ENCODE results near the gene DAPK2.
"Not testable (repeated sequence)": the region's sequence is repeated elsewhere in the genome, so short reads cannot be mapped to it uniquely, and the experiment has no call there.

The DAPK2 gene

DNA sequence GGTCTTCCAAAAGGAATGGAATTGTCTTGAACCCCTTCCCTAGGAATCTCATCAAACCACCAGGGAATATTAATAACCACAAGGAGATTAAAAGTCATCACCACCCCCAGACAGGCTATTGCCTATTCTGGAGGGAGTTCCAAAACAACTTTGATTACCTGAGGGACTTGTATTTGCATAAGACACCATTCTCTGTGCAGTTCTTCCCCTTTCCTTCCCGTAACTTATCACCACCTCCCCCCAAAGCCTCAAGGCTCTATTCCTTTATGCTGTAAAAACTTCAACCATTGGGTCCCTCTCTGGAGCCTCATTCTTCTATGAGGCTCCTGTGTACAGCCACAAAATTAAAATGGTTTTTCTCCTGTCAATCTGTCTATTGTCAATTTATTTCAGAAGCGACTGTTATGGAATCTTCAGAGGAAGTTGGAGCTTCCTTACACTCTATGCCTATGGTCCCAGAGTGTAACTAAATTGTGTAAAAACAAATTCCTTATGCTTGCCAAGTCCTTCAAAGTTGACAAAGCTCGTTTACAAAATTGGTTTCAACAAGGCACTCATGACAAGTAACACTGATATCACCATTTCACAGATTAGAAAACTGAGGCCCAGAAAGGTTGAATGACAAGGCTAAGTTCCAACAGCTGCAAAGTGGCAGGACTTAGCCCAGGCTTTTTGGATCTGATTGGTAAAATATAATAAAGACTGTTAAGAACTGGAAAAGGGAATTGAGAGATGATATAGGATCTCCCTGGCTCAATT lies 144.2 kb downstream of the DAPK2 start:
- no peak overlapping the region for H3K4me3 ChIP-seq (ENCODE audit: control insufficient read depth, low read depth, low read length)
- DNase-seq (ENCODE audit: low read depth), result no peak
- TF ChIP-seq CTCF (IDR thresholded peaks at IDR 0.05; ENCODE audit: control insufficient read depth, insufficient read depth, low read depth, low read length, missing control alignments), result no peak

GRCh38 chr15:63900306-63900705 lies 146.0 kb downstream of the DAPK2 start:
- H3K4me3 ChIP-seq (ENCODE audit: control insufficient read depth, low read depth, low read length), result no peak overlapping the region

GRCh38 chr15:63899606-63900005 lies 146.7 kb downstream of the DAPK2 start:
- not testable (repeated sequence) for DNase-seq (ENCODE audit: low read depth)

More at GRCh38 chr15:63900306-63900705, 146.0 kb downstream of the DAPK2 start:
- TF ChIP-seq CTCF (IDR thresholded peaks at IDR 0.05; ENCODE audit: control insufficient read depth, insufficient read depth, low read depth, low read length, missing control alignments), result no peak
- DNase-seq (ENCODE audit: low read depth), result no peak

DNA sequence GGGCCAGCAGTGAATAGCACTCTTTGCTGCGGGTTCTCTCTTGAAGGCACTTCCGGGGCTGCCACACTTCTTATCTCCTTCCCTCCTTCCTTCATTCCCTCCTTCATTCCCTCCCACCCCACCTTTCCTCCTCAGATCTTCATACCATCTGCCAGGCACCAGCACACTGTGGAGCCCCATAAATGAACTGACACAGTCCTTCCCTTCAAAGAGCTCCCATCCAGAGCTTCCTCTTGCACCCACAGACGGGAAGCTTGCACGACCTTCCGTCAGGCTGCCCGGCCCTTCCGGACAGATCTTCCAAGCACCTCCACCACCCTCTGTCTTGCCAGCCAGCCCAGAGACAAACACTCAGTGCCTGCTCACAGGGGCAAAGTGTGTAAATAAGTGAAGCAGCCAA lies 147.1 kb downstream of the DAPK2 start:
- no peak overlapping the region for H3K4me3 ChIP-seq (ENCODE audit: control insufficient read depth, low read depth, low read length)
- TF ChIP-seq CTCF (IDR thresholded peaks at IDR 0.05; ENCODE audit: control insufficient read depth, insufficient read depth, low read depth, low read length, missing control alignments), result no peak
- DNase-seq (ENCODE audit: low read depth), result no peak

More at GRCh38 chr15:63899606-63900005, 146.7 kb downstream of the DAPK2 start:
- H3K4me3 ChIP-seq (ENCODE audit: control insufficient read depth, low read depth, low read length), result not testable (repeated sequence)

DNA sequence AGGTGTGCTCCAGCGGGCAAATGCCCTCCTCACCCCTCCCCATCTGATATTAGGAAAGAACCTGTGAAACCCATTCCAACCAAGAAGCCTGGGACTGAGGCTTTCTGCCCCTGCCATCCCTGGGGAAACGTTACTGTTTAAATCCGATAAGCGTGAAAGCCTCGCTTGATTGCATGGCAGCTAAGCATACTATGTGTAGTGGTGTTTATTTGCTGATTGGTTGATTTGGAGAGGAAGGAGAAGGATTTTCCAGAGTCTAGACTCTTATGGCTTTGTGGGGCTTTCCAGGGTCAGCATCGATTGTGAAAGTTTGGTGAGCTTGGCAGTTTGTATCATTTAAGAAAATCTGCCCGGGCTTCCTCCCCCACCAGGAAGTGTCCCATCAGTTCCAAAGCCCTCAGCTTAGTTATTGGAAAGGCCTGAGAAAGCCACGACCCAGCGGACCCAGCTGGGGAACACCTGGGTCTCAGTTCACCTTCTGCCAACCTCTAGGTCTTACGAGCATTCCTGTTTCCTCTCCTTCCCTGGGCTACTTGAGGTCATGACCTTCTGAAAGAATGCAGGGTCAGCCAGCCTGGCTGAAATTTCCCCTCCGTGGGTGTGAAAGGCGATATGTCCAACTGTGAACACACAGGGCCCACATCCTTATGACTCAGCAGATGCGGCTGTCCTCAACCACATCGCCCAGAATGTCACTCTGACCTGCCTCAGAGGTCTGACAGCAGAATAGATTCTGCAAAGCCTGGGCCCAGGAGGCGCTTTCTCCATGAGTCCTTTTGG lies 149.8 kb downstream of the DAPK2 start:
- TF ChIP-seq CTCF (IDR thresholded peaks at IDR 0.05; ENCODE audit: control insufficient read depth, insufficient read depth, low read depth, low read length, missing control alignments), result no peak
- no peak overlapping the region for H3K4me3 ChIP-seq (ENCODE audit: control insufficient read depth, low read depth, low read length)

DNA sequence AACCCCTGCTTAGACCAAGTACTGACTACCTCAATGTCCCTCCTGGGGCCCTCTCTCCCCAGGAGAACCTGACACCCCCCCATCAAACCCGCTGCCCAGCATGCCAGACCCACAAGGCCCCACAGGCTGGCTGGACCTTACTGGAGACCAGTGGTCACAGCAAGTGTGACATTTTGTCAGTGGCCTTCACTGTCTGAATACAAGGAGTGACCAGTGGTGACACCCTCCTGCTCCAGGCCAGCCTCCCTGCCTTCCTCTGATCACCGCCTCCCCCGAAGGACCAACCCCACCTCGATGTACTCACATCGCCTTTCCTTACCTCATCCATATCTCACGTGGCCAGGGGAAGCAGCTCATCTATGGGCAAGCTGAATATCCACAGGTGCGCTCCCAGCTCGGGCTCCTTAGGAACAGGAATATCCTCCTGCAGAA lies 150.5 kb downstream of the DAPK2 start:
- no peak for DNase-seq (ENCODE audit: low read depth)
- no peak overlapping the region for H3K4me3 ChIP-seq (ENCODE audit: control insufficient read depth, low read depth, low read length)
- TF ChIP-seq CTCF (IDR thresholded peaks at IDR 0.05; ENCODE audit: control insufficient read depth, insufficient read depth, low read depth, low read length, missing control alignments), result no peak

More for the DNA sequence above, 149.8 kb downstream of the DAPK2 start:
- peak; percentile 18 for DNase-seq (ENCODE audit: low read depth)

DNA sequence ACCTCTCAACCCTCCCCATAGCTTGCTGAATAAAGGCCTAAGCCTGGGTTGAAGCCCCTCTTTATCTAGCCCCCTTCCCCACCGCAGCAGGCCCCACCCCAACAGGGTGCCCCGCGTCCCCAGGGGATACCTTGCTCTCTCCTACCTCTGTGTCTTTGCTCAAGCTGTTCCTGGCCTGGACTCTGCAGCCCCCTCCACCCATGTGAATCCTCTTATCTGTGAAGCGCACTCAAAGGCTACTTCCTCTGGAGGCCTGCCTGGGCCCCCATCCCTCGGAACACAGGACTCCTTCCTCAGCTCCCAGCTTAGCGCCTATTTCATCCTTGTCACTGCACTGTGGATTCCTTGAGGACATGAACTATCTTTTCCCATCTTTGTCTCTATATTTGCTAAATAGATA lies 151.1 kb downstream of the DAPK2 start:
- TF ChIP-seq CTCF (IDR thresholded peaks at IDR 0.05; ENCODE audit: control insufficient read depth, insufficient read depth, low read depth, low read length, missing control alignments), result no peak
- no peak overlapping the region for H3K4me3 ChIP-seq (ENCODE audit: control insufficient read depth, low read depth, low read length)
- DNase-seq (ENCODE audit: low read depth), result no peak

Measured in AG09309 (cell line).